HepG2 (cell line): ENCODE measurements around the gene HCFC1R1. TPM values are rescaled to one million over a fixed set of nuclear protein-coding genes. Genes with fewer than 3 reads are reported as not detected.

Source experiments
- ARNT ChIP-seq: fragments of 450-650 bp; IDR thresholded peaks from 2 replicates; pipeline ENCODE4 v1.6.1; 2017
- CBX1 ChIP-seq: IDR thresholded peaks from one replicate; pipeline ENCODE4 v1.6.1; 2016; ENCODE audit warnings: antibody characterized with exemption, low read depth
- DRAP1 ChIP-seq: IDR thresholded peaks from 2 replicates; pipeline ENCODE4 v1.6.1; 2016; ENCODE audit warnings: missing genetic modification reagents, missing compliant biosample characterization
- HNRNPH1 ChIP-seq: fragments of 200-400 bp; formaldehyde crosslinking; optimal IDR thresholded peaks from 2 replicates; pipeline ENCODE3; 2017; ENCODE audit warnings: mild to moderate bottlenecking, low read depth, low read length
- HOMEZ ChIP-seq: IDR thresholded peaks from 2 replicates; pipeline ENCODE4 v1.6.1; 2016; ENCODE audit warnings: low read depth
- NR2F6 ChIP-seq, 2 experiments: IDR thresholded peaks; 2 replicates each; pipeline ENCODE4 v1.6.1; 2016; ENCODE audit warnings: antibody characterized with exemption in 1 of 2, mild to moderate bottlenecking in 1 of 2
- PAF1 ChIP-seq: IDR thresholded peaks from 2 replicates; pipeline ENCODE4 v1.6.1; 2016; ENCODE audit warnings: missing genetic modification reagents, missing compliant biosample characterization
- PCBP2 ChIP-seq: fragments of 200-400 bp; formaldehyde crosslinking; optimal IDR thresholded peaks from 2 replicates; pipeline ENCODE3; 2018; ENCODE audit warnings: low read length, low read depth; ENCODE audit not compliant: poor library complexity, severe bottlenecking
- TEAD3 ChIP-seq: optimal IDR thresholded peaks from 2 replicates; pipeline ENCODE3; 2016; ENCODE audit warnings: borderline replicate concordance
- ZBTB21 ChIP-seq: sonication (generic); formaldehyde crosslinking; IDR thresholded peaks from 2 replicates; pipeline ENCODE4 v1.4.0; 2020; ENCODE audit warnings: missing genetic modification reagents
- ZMYM4 ChIP-seq: sonication (generic); formaldehyde crosslinking; IDR thresholded peaks from 2 replicates; pipeline ENCODE4 v1.8.1; 2023; ENCODE audit warnings: mild to moderate bottlenecking, missing genetic modification reagents
- ZNF766 ChIP-seq: sonication (generic); formaldehyde crosslinking; IDR thresholded peaks from 2 replicates; pipeline ENCODE4 v1.5.0; 2020; ENCODE audit warnings: missing genetic modification reagents, borderline replicate concordance
- ZZZ3 ChIP-seq: sonication (generic); formaldehyde crosslinking; IDR thresholded peaks from 2 replicates; pipeline ENCODE4 v1.4.0; 2020; ENCODE audit warnings: missing genetic modification reagents, mild to moderate bottlenecking, borderline replicate concordance
- polyA plus RNA-seq, 8 experiments: library from polyadenylated mRNA; depleted of rRNA in 3 of 8; stranded (reverse) in 7 of 8; unstranded in 1 of 8; fragments of >200 nt; fragmentation: Illumina TruSeq in 4 of 8; extraction: Trizol in 4 of 8; gene quantifications; 2 replicates each; pipeline versions ENCODE4 v1.2.1 to v1.2.3, GENCODE V29; 2011 to 2016; ENCODE audit warnings: low read depth in 4 of 8, missing spikeins in 1 of 8, mixed read lengths in 1 of 8; ENCODE audit not compliant: insufficient read depth in 1 of 8
- total RNA-seq, 5 experiments: library from RNA; depleted of rRNA; stranded (reverse); fragments of >200 nt; fragmentation: Illumina TruSeq; extraction: Trizol; gene quantifications; 2 replicates each; pipeline ENCODE4 v1.2.3, GENCODE V29; 2016; ENCODE audit warnings: low read depth in 1 of 5
- TF ChIP-seq, protein P1 (sequence below): sonication (generic); formaldehyde crosslinking; IDR thresholded peaks from 2 replicates; pipeline ENCODE4 v1.9.0; 2021; ENCODE audit warnings: mild to moderate bottlenecking, missing genetic modification reagents
- TF ChIP-seq, protein P2 (sequence below): sonication (generic); formaldehyde crosslinking; IDR thresholded peaks from 2 replicates; pipeline ENCODE4 v1.4.0; 2020; ENCODE audit warnings: low read depth, mild to moderate bottlenecking, missing genetic modification reagents
- TF ChIP-seq, protein P3 (sequence below): sonication (generic); formaldehyde crosslinking; IDR thresholded peaks from 2 replicates; pipeline ENCODE4 v1.4.0; 2020; ENCODE audit warnings: missing genetic modification reagents

The HCFC1R1 gene
- total and polyA plus RNA-seq, 2 of the 13 experiments (the other 11 are each of a cell fraction or from before 2014, with no cell fraction given) = 13.8 to 16.1 TPM

DNA sequence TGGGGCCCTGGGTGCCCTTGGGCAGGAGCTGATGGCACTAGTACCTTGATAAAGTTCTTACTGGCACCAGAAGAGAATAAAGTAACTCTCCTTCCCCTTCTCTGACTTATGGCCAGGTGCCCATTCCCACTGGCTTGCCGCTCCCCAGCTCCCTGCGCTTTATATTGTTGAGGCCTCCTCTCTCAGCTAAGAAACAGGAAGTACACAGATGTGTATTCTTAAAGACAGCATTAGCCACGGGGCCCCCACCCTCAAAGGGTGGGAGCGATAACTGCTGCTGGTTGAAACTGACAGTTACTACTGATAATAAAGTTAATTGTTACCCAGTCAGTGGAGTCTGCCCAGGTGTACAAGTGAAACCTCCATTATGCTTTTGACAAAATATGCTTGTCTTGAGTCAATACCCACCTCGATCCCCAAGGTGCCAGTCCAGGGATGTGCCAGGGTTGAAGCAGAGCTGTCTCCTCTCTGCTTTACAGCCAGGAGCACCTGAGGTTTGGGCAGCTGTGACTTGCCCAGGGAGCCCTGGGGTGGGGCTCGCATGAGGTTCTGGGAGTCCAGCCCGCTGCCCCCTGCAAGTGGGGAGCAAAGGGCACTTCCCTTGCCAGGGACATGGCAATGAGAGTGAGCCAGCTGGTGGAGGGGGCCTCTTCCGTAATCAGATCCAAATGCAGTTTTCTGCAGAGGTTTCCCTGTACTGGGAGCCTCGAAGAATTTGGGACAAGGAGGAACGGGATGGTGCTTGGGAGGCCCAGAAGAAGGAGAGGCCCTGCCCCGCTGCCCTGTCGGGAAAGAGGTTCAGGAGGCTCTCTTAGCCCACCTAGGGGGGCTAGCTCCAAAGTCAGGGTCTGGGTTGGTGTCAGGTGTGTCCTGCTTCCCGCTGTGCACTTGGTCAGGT, 16.4 kb downstream of the HCFC1R1 start (continued):
- TF ChIP-seq ZZZ3 (CRISPR knock-in tag) (no peak), PAF1 (no peak), CBX1 (no peak), ZBTB21 (CRISPR knock-in tag) (no peak), NR2F6 (IDR thresholded peaks at IDR 0.05) (no peak), NR2F6 (CRISPR knock-in tag; IDR thresholded peaks at IDR 0.05) (peak; percentile 56), DRAP1 (CRISPR knock-in tag) (no peak), PCBP2 (no peak), ARNT (no peak), ZMYM4 (CRISPR knock-in tag) (no peak), HOMEZ (CRISPR knock-in tag) (no peak), HNRNPH1 (no peak), TEAD3 (CRISPR knock-in tag) (no peak), ZNF766 (CRISPR knock-in tag) (no peak)
- TF ChIP-seq, protein P1, sequence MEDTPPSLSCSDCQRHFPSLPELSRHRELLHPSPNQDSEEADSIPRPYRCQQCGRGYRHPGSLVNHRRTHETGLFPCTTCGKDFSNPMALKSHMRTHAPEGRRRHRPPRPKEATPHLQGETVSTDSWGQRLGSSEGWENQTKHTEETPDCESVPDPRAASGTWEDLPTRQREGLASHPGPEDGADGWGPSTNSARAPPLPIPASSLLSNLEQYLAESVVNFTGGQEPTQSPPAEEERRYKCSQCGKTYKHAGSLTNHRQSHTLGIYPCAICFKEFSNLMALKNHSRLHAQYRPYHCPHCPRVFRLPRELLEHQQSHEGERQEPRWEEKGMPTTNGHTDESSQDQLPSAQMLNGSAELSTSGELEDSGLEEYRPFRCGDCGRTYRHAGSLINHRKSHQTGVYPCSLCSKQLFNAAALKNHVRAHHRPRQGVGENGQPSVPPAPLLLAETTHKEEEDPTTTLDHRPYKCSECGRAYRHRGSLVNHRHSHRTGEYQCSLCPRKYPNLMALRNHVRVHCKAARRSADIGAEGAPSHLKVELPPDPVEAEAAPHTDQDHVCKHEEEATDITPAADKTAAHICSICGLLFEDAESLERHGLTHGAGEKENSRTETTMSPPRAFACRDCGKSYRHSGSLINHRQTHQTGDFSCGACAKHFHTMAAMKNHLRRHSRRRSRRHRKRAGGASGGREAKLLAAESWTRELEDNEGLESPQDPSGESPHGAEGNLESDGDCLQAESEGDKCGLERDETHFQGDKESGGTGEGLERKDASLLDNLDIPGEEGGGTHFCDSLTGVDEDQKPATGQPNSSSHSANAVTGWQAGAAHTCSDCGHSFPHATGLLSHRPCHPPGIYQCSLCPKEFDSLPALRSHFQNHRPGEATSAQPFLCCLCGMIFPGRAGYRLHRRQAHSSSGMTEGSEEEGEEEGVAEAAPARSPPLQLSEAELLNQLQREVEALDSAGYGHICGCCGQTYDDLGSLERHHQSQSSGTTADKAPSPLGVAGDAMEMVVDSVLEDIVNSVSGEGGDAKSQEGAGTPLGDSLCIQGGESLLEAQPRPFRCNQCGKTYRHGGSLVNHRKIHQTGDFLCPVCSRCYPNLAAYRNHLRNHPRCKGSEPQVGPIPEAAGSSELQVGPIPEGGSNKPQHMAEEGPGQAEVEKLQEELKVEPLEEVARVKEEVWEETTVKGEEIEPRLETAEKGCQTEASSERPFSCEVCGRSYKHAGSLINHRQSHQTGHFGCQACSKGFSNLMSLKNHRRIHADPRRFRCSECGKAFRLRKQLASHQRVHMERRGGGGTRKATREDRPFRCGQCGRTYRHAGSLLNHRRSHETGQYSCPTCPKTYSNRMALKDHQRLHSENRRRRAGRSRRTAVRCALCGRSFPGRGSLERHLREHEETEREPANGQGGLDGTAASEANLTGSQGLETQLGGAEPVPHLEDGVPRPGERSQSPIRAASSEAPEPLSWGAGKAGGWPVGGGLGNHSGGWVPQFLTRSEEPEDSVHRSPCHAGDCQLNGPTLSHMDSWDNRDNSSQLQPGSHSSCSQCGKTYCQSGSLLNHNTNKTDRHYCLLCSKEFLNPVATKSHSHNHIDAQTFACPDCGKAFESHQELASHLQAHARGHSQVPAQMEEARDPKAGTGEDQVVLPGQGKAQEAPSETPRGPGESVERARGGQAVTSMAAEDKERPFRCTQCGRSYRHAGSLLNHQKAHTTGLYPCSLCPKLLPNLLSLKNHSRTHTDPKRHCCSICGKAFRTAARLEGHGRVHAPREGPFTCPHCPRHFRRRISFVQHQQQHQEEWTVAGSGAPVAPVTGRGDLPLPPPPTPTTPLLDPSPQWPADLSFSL = no peak
- TF ChIP-seq, protein P2, sequence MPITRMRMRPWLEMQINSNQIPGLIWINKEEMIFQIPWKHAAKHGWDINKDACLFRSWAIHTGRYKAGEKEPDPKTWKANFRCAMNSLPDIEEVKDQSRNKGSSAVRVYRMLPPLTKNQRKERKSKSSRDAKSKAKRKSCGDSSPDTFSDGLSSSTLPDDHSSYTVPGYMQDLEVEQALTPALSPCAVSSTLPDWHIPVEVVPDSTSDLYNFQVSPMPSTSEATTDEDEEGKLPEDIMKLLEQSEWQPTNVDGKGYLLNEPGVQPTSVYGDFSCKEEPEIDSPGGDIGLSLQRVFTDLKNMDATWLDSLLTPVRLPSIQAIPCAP = no peak
- TF ChIP-seq, protein P3, sequence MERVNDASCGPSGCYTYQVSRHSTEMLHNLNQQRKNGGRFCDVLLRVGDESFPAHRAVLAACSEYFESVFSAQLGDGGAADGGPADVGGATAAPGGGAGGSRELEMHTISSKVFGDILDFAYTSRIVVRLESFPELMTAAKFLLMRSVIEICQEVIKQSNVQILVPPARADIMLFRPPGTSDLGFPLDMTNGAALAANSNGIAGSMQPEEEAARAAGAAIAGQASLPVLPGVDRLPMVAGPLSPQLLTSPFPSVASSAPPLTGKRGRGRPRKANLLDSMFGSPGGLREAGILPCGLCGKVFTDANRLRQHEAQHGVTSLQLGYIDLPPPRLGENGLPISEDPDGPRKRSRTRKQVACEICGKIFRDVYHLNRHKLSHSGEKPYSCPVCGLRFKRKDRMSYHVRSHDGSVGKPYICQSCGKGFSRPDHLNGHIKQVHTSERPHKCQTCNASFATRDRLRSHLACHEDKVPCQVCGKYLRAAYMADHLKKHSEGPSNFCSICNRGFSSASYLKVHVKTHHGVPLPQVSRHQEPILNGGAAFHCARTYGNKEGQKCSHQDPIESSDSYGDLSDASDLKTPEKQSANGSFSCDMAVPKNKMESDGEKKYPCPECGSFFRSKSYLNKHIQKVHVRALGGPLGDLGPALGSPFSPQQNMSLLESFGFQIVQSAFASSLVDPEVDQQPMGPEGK (CRISPR knock-in tag) = peak; percentile 69
